HuH-7.5 (cell line): ENCODE results near the gene IMMP1L.

Experiments
- DNase-seq: peaks from one replicate; pipeline ENCODE4 v3.0.0; 2011; ENCODE audit warnings: low spot score

IMMP1L gene

DNA sequence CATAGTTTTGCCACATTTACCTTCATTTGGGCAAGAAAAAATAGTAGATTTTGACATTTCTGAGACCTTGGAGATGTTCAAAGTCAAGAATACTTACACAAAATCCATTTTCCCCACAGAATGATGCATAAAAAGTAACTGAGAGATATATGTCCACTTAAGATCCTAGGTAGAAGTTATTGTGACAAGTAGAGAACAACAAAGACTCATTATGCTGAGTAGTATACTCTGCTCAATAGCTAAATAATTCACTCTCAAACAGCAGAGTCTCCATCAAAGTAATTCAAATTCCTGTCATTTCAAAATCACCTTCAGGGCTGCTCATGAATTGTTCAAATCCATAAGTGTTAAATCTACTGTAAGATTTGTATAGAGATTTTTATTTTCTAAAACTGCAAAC is 35.3 kb downstream of the IMMP1L start:
- no peak for DNase-seq

GRCh38 chr11:31464436-31464835 is 45.0 kb downstream of the IMMP1L start:
- DNase-seq: no peak

DNA sequence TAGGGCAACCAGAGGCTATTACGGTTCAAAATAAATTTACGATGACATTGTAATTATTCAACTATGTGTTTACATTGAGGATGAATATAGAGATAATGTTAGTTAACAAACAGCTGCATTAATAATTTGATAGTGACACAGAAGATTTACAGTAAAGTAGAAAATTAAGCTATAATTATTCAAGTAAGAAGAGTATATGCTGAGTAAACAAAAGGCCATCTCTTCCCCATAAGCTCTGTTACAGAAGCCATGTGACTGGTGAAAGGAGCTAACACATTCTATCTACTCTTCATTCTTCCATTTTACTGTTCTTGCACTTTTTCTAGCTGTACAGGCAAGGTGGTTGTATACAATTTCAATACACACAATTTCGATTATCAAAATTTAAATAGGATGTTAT is 54.2 kb downstream of the IMMP1L start:
- no peak for DNase-seq

DNA sequence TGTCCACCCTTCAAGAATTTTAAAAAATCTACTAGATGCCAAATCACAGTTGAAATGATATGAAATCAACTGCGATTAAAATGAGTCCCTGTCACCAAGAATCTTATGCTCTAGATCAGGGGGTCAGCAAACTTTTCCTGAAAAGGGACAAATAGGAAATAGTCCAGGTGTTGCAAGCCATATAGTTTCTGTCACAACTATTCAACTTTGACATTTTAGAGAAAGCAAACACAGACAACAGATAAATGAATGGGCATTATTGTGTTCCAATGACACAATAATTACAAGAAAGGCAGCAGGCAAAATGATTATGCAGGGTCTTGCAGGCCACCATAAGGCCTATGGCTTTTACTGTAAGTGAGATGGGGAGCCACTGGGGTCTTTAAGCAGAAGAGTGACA is 58.6 kb downstream of the IMMP1L start:
- DNase-seq: no peak

DNA sequence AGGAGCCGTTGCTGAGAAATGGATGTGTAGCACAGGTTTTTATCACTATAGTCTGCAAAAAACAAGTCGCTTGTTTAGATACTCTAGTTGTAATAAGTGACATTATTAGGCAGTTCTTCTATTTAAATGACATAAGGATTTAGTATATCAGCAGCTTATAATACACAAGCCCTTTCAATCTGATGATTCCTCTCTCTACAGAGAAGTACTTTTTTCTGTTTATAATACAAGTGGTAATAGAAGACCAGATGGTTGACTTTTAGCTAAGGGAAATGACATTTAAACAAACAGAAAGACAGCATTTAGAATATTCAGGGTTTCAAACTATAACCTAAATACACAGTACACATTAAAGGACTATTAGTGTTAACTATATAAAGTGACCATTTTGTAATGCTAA is 60.4 kb downstream of the IMMP1L start:
- no peak for DNase-seq

DNA sequence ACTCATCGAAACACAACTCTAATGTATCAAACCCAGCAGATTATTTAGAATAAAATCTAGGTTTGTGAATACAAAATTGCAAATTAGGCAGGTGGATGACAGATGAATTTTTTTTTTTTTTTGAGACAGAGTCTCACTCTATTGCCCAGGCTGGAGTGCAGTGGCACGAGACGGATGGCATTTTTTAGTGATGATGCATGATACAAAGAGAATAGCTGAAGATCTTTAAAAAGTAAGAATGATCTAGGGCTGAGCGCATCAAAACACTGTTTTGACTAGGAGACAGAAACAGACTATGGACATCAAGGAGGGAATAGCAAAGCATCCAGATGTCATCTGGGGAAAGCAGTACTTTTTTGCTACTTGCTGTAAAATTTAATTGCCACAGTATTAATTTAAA is 63.8 kb downstream of the IMMP1L start:
- DNase-seq: no peak

DNA sequence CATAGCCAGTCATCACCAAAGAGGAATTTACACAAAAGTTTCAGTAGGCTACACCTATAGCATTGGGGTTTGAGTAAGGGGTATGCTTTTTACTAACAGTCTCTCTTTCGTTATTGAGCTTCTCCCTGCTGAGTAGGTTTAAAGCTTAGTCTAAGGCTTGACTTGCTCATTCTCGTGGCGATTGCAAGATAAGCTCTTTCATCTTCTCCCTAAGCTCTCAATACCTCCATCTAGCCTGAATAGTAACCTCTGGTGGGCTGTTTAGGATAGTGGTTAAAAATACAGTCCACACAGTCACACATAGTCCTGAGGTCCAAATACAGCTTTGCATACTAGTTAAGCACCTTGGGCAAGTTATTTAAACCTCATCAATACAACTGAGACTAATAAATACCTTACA is 65.6 kb downstream of the IMMP1L start:
- DNase-seq: no peak

GRCh38 chr11:31442086-31442485 is 67.3 kb downstream of the IMMP1L start:
- no peak for DNase-seq

- no peak for DNase-seq
Measured at GRCh38 chr11:31441296-31441695, 68.1 kb downstream of the IMMP1L start.

GRCh38 chr11:31437742-31438435 is 71.5 kb downstream of the IMMP1L start:
- no peak for DNase-seq

DNA sequence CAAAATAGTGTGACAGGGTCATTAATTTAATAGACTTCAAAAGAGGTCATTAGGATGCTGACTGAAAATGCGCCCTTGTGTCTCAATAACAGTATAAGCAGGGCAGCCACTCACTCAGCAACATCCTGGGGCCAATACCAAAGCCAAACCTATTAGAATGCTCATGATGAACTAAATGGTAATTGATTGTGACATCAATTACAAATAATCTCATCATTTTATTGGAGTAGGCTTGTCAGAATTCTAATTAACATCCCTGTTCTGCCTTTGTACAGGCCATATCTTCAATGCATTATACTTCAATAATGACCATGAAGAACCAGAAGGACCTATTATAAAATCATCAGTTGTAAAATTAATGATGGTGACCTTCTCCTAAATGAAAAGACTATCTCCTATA is 75.6 kb downstream of the IMMP1L start:
- no peak for DNase-seq

DNA sequence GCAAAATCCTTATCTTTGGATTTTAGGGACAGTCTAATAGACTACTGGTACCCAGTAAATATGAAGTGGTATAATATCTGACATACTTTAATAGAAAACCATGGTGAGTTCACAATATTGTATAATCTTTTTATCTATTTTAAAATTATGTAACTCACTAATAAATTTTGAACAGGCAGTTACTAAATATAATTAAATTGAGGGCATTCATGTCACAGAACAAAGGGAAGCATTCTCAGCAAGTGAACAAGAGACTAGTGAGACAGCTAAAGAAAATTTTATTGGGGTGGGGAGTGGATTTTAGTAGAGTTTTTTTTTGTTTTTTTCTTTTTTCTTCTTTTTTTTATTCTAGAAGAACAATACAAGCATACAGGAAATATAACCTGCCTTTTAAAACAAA is 84.8 kb downstream of the IMMP1L start:
- no peak for DNase-seq

DNA sequence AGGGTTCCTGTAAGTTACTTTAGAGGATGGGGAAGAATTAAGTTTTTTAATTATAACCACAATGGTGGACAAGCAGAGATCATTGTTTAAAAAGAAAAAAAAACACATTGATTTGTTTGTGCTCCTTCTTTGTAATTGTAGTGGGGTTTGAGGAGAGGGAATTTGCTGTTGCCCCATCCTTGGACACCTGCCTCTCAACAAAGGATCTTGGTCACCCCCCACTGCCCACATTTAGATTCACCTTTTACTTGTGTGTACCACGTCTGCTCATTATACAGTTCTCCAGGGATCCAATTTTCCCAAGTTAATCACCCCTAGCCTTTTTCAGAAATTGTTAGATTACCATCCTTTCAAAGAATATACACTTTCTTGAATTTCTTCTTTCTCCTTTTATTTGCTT is 86.7 kb downstream of the IMMP1L start:
- no peak for DNase-seq

DNA sequence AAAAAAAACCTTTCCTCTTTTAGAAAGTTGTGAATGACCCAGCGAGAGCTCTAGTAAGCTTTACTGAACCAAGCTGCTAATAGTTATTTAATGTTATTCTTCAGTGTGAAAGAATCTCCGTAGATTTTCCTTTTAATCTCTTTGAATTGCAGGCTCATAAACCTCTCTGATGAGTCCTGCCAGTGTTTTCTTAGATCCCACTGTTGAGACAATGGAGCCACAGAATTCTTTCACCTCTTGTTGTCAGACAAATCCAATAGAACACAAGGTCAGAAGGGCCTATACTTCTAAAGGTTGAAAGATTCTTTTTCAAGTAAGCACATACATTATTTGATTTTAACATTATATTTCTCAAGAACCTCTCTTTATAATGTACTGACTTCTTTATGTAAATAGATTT is 87.6 kb downstream of the IMMP1L start:
- no peak for DNase-seq

DNA sequence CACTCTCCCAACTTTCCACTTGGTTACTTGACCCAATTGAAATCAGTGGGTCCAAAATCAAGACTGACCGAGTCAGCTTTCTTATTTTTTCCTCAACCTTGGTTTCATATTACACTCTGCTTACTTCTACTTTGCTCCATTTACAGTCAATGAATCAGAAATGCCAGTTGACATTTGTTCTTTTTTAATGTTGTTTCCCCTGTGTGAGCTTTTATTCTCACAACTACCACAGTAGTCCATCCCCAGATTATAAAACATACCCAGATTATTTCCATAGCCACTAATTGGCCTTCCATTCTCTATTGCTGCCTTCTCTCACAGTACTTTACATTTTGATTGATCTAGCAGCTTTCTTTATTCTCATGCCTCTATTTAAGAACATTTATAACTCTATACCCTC is 89.8 kb downstream of the IMMP1L start:
- DNase-seq: no peak

- no peak for DNase-seq
Measured at GRCh38 chr11:31419138-31419537, 90.3 kb downstream of the IMMP1L start.

GRCh38 chr11:31417816-31418215 is 91.6 kb downstream of the IMMP1L start:
- no peak for DNase-seq

- DNase-seq: no peak
Measured at GRCh38 chr11:31417357-31417756, 92.1 kb downstream of the IMMP1L start.

DNA sequence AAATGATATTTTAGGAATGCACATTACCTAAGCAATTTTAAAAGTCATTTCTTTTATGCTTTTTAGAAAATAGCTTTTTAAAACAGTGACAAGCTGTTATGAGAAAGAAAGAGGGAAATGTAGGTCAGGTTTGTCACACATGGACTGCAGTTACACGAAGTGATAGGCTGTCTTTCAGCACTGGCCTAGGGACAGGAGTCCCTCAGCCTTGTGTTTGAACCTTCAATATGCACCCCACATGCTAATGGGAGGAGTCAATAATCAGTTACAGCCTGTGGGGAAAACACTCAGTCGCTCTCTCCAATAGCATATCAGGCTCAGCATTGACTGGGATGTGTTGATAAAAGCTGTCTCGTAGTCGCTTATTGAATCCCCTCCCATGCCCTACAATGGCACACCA is 94.0 kb downstream of the IMMP1L start:
- no peak for DNase-seq

- DNase-seq: no peak
Measured at GRCh38 chr11:31414338-31414737, 95.1 kb downstream of the IMMP1L start.

GRCh38 chr11:31412946-31413345 is 96.5 kb downstream of the IMMP1L start:
- DNase-seq: no peak

DNA sequence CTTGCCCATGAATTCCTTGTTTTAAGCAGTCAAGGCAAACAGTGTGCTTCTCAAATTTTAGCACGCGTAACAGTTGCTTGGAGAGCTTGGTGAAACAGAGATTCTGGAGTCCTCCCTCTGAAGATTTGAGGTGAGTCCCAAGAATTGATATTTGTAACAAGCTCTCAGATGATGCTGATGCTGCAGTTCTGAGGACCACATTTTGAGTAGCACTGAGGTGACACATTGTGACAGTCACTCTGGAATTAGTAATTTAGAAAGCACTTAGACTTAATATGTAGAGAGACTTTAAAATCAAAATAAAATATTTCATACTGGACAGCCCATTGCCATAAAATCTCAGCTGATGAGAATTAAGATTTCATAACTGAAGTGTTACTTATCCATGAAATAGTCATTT is 101.2 kb downstream of the IMMP1L start:
- no peak for DNase-seq

DNA sequence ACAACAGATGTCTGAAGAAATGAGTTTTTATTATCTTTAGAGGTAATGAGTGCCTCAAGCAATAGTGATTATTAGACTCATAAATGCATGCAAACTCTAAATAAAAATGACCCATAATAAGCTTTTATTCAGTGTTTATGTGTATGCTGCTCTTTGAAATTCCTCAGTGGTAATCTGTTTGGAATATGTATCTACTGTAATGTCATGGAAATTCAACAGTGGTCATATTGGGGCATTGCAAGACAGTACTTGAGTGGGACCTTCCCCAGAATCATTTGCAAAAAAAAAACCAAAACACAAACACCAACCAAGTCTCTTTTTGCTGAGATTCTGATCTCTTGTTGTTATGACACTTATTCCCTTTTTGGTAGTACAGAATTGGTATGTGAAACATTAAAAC is 104.8 kb downstream of the IMMP1L start:
- no peak for DNase-seq

DNA sequence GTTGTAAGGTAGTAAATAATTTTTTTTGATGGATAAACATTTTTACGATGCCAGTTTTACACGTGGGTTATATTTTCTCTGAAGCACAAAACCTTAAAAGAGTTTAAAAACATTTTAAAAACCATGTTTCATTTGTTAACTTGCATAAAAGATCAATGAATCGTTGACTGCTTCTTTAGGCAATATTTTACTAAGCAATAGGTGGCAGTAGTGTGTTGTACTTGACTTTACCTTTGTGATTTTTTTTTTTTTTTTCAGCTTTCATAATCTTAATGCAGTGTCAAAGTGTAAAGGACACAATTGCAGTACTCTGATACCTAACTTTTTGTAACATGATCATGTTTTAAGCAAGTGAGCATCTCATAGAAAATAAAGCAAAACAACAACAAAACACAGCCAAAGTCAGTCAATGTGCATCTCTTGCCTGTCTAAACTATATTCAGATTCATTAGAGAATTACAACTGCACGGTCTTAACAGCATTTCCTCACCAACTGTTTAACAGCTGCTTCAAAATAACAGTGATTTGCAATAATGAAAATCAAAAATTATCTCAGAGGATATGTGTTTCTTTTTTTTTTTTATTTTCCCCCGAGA is 112.1 kb downstream of the IMMP1L start:
- peak; percentile 5 for DNase-seq
